DMS53 treated with DMSO at 0.1 percent for 48 hours (cell line): Measurements from ENCODE around the gene KIR2DL3.

Experiments used
- DNase-seq: peaks from one replicate; lab custom pipeline; 2025; ENCODE audit not compliant: unreplicated experiment; lab: John Stamatoyannopoulos, UW

KIR2DL3 gene

DNA sequence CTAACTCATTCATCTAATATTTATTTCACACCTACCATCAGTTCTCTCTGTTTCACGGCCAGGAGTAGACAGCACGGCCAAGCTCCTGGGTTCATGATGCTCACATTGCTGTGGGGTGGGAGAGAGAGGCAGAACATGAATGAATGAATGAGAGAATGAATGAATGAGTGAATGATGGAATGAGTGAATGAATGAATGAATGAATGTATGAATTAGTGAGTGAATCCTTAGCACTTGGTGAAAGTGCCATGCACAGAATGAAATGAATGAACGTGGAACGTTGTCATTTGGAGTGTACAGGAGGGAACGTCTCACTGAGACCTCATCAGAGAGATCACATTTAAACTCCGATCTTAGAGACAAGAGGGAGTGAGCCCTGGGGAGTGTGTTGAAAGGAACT is 53.2 kb downstream of the KIR2DL3 start:
- DNase-seq, result no peak

DNA sequence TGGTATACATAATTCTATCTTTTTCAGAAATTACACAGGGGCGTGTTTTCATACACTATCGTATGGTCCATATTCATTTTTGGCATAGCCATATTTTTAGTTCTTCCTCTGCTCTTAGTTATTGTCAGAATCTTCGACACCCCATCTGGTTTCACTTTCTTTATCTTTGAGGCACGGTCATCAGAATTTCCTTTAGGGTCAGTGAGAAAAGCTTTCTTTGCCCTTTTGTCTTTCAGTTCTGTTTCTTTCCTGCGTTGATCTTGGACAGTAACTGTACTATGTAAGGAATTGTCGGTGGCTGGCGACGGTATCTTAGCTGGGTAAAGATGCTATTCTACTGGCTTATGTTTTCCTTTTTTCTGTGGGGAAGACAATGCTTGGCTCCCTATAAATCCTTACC is 54.5 kb downstream of the KIR2DL3 start:
- no peak for DNase-seq

DNA sequence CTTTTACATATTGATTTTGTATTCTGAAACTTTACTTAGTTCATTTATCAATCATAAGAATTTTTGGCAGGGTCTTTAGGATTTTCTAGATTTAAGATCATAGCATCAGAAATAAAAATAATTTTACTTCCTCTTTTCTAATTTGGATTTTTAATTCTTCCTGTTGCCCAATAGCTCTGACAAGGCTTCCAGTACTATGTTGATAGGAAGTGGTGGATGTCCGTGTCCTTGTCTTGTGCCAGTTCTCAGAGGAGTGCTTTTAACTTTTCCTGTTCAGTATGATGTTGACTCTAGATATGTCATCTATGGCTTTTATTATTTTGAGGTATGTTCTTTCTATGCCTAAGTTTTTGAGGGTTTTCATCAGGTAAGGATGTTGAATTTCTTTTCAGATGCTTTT is 57.4 kb downstream of the KIR2DL3 start:
- DNase-seq, result no peak
